Measurements from ENCODE around the gene UBE4B.
"Not testable (repeated sequence)": the region's sequence is repeated elsewhere in the genome, so short reads cannot be mapped to it uniquely, and the experiment has no call there.

Gene UBE4B

GRCh38 chr1:10104834-10105233 lies 72.1 kb downstream of the UBE4B start:
- Mint-ChIP-seq H3K27ac (no peak overlapping the region), H3K4me1 (ENCODE audit: low read depth) (peaks cover 8% of the 10 kb centered on the region), H3K9me3 (no peaks in the 10 kb centered on the region), H3K36me3 (ENCODE audit: low read depth) (peaks cover 87% of the 10 kb centered on the region), H3K27me3 (no peaks in the 10 kb centered on the region), H3K4me3 (no peak overlapping the region)
- intact Hi-C loops (cut with micrococcal nuclease): no loop called here

- Mint-ChIP-seq H3K4me3 (no peak overlapping the region), H3K9me3 (no peaks in the 10 kb centered on the region), H3K4me1 (ENCODE audit: low read depth) (peaks cover 8% of the 10 kb centered on the region), H3K27ac (no peak overlapping the region), H3K36me3 (ENCODE audit: low read depth) (peaks cover 92% of the 10 kb centered on the region), H3K27me3 (no peaks in the 10 kb centered on the region)
- intact Hi-C loops (cut with micrococcal nuclease): no loop called here
Observed at GRCh38 chr1:10105484-10105883, 72.7 kb downstream of the UBE4B start.

GRCh38 chr1:10106241-10106640 lies 73.5 kb downstream of the UBE4B start:
- no peak overlapping the region for H3K27ac Mint-ChIP-seq
- H3K4me1 Mint-ChIP-seq (ENCODE audit: low read depth): peaks cover 8% of the 10 kb centered on the region
- H3K27me3 Mint-ChIP-seq: no peaks in the 10 kb centered on the region
- peaks cover 92% of the 10 kb centered on the region for H3K36me3 Mint-ChIP-seq (ENCODE audit: low read depth)
- no peaks in the 10 kb centered on the region for H3K9me3 Mint-ChIP-seq
- intact Hi-C loops (cut with micrococcal nuclease): no loop called here
- H3K4me3 Mint-ChIP-seq: no peak overlapping the region

- no peak overlapping the region for H3K27ac Mint-ChIP-seq
- peaks cover 93% of the 10 kb centered on the region for H3K36me3 Mint-ChIP-seq (ENCODE audit: low read depth)
- H3K4me3 Mint-ChIP-seq: no peak overlapping the region
- no peaks in the 10 kb centered on the region for H3K27me3 Mint-ChIP-seq
- no peaks in the 10 kb centered on the region for H3K9me3 Mint-ChIP-seq
- intact Hi-C loops (cut with micrococcal nuclease): no loop called here
- H3K4me1 Mint-ChIP-seq (ENCODE audit: low read depth): peaks cover 8% of the 10 kb centered on the region
Observed at GRCh38 chr1:10106756-10107475, 74.2 kb downstream of the UBE4B start.

- H3K27me3 Mint-ChIP-seq; H3K9me3 Mint-ChIP-seq; H3K4me3 Mint-ChIP-seq; H3K4me1 Mint-ChIP-seq (ENCODE audit: low read depth); intact Hi-C loops (cut with micrococcal nuclease); H3K27ac Mint-ChIP-seq: not testable (repeated sequence)
- H3K36me3 Mint-ChIP-seq (ENCODE audit: low read depth): peaks cover 92% of the 10 kb centered on the region
Observed at GRCh38 chr1:10107476-10107847, 74.7 kb downstream of the UBE4B start.

- intact Hi-C loops (cut with micrococcal nuclease): no loop called here
- Mint-ChIP-seq H3K4me3 (no peak overlapping the region), H3K36me3 (ENCODE audit: low read depth) (peaks cover 92% of the 10 kb centered on the region), H3K27ac (no peak overlapping the region), H3K27me3 (no peaks in the 10 kb centered on the region), H3K9me3 (no peaks in the 10 kb centered on the region), H3K4me1 (ENCODE audit: low read depth) (peaks cover 8% of the 10 kb centered on the region)
Observed at GRCh38 chr1:10108134-10108663, 75.4 kb downstream of the UBE4B start.

- intact Hi-C loops (cut with micrococcal nuclease): no loop called here
- Mint-ChIP-seq H3K4me1 (ENCODE audit: low read depth) (peaks cover 8% of the 10 kb centered on the region), H3K9me3 (no peaks in the 10 kb centered on the region), H3K4me3 (no peak overlapping the region), H3K36me3 (ENCODE audit: low read depth) (peaks cover 87% of the 10 kb centered on the region), H3K27ac (no peak overlapping the region), H3K27me3 (no peaks in the 10 kb centered on the region)
Observed at GRCh38 chr1:10108948-10109708, 76.4 kb downstream of the UBE4B start.

- H3K36me3 Mint-ChIP-seq (ENCODE audit: low read depth): peaks cover 74% of the 10 kb centered on the region
- no peak overlapping the region for H3K4me3 Mint-ChIP-seq
- H3K9me3 Mint-ChIP-seq: no peaks in the 10 kb centered on the region
- intact Hi-C loops (cut with micrococcal nuclease): no loop called here
- H3K27ac Mint-ChIP-seq: no peak overlapping the region
- no peaks in the 10 kb centered on the region for H3K27me3 Mint-ChIP-seq
- H3K4me1 Mint-ChIP-seq (ENCODE audit: low read depth): no peaks in the 10 kb centered on the region
Observed at GRCh38 chr1:10113501-10113900, 80.7 kb downstream of the UBE4B start.

GRCh38 chr1:10114746-10115145 lies 82.0 kb downstream of the UBE4B start:
- Mint-ChIP-seq H3K27ac (no peak overlapping the region), H3K9me3 (no peaks in the 10 kb centered on the region), H3K4me1 (ENCODE audit: low read depth) (no peaks in the 10 kb centered on the region), H3K36me3 (ENCODE audit: low read depth) (peaks cover 73% of the 10 kb centered on the region), H3K27me3 (no peaks in the 10 kb centered on the region), H3K4me3 (no peak overlapping the region)
- intact Hi-C loops (cut with micrococcal nuclease): no loop called here

- intact Hi-C loops (cut with micrococcal nuclease): no loop called here
- Mint-ChIP-seq H3K9me3 (no peaks in the 10 kb centered on the region), H3K36me3 (ENCODE audit: low read depth) (peaks cover 71% of the 10 kb centered on the region), H3K27ac (no peak overlapping the region), H3K27me3 (no peaks in the 10 kb centered on the region), H3K4me1 (ENCODE audit: low read depth) (no peaks in the 10 kb centered on the region), H3K4me3 (no peak overlapping the region)
Observed at GRCh38 chr1:10117132-10117531, 84.4 kb downstream of the UBE4B start.

- no peaks in the 10 kb centered on the region for H3K27me3 Mint-ChIP-seq
- intact Hi-C loops (cut with micrococcal nuclease): no loop called here
- no peaks in the 10 kb centered on the region for H3K9me3 Mint-ChIP-seq
- H3K27ac Mint-ChIP-seq: no peak overlapping the region
- H3K4me3 Mint-ChIP-seq: no peak overlapping the region
- H3K4me1 Mint-ChIP-seq (ENCODE audit: low read depth): no peaks in the 10 kb centered on the region
- peaks cover 69% of the 10 kb centered on the region for H3K36me3 Mint-ChIP-seq (ENCODE audit: low read depth)
Observed at GRCh38 chr1:10117865-10118264, 85.1 kb downstream of the UBE4B start.

- Mint-ChIP-seq H3K27ac (no peak overlapping the region), H3K4me3 (no peak overlapping the region), H3K9me3 (no peaks in the 10 kb centered on the region)
Observed at GRCh38 chr1:10121688-10122087, 88.9 kb downstream of the UBE4B start.

GRCh38 chr1:10122926-10123325 lies 90.2 kb downstream of the UBE4B start:
- no peak overlapping the region for H3K4me3 Mint-ChIP-seq
- H3K36me3 Mint-ChIP-seq (ENCODE audit: low read depth): peaks cover 83% of the 10 kb centered on the region
- no peaks in the 10 kb centered on the region for H3K27me3 Mint-ChIP-seq
- no peaks in the 10 kb centered on the region for H3K9me3 Mint-ChIP-seq
- no peaks in the 10 kb centered on the region for H3K4me1 Mint-ChIP-seq (ENCODE audit: low read depth)
- no peak overlapping the region for H3K27ac Mint-ChIP-seq
- intact Hi-C loops (cut with micrococcal nuclease): no loop called here

More at GRCh38 chr1:10121688-10122087, 88.9 kb downstream of the UBE4B start:
- intact Hi-C loops (cut with micrococcal nuclease): no loop called here
- Mint-ChIP-seq H3K27me3 (no peaks in the 10 kb centered on the region), H3K4me1 (ENCODE audit: low read depth) (no peaks in the 10 kb centered on the region), H3K36me3 (ENCODE audit: low read depth) (peaks cover 83% of the 10 kb centered on the region)

GRCh38 chr1:10128101-10128765 lies 95.5 kb downstream of the UBE4B start:
- H3K9me3 Mint-ChIP-seq: no peaks in the 10 kb centered on the region
- no peak overlapping the region for H3K27ac Mint-ChIP-seq
- H3K4me1 Mint-ChIP-seq (ENCODE audit: low read depth): no peaks in the 10 kb centered on the region
- H3K27me3 Mint-ChIP-seq: no peaks in the 10 kb centered on the region
- peaks cover 89% of the 10 kb centered on the region for H3K36me3 Mint-ChIP-seq (ENCODE audit: low read depth)
- no peak overlapping the region for H3K4me3 Mint-ChIP-seq
- intact Hi-C loops (cut with micrococcal nuclease): no loop called here
